Measurements from ENCODE around the gene ICAM1.

Gene ICAM1

DNA sequence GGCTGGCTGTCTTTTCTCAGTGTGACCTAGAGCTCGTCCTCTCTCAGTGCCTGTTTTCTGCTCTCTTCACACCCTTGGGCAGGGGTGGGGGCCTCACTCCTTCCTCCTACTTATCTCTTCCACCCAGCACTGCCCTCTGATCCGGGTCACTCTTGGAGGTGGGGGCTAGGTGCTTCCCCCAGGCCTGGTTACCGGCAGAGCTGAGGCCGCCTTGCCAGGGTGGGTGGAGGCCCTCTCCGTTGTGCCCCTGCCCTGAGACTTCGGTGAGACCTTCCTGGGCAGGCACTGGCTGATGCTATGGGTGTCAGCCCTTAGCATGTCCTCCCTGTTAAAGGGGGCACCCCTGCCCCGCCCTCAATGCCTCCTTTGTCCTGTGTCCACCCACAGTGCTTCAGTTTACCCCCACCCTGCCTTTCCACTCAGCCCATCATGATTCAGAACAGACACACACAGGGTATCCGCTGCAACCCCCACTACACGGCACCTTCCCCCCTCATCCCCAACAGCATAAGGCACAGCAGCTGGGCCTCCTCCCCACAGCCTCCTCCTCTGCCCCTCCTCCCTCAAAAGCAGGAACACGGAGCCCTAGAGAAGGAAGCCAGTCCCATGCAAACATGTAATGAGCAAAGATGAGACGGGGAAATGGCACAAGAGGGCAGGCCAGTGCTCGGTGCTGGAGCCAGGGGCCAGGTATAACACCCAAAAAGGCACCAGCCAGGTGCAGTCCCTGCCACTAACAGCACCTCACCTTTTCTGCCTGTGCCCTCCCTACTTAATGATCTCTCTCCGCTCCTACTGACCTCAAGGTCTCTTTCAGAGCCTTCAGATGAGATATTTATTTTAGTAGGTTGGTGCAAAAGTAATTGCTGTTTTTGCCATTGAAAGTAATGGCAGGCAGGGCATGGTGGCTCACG lies 28.9 kb downstream of the ICAM1 start:
- H3K27me3 ChIP-seq = peaks cover 27 to 58% (median 42%) of the 10 kb centered on the region in 11 experiments
- peaks cover 0 to 25% (median 0%) of the 10 kb centered on the region in 11 experiments; a peak in 4 of 22 replicates for H4K20me1 ChIP-seq
- H3K9ac ChIP-seq = peak overlapping the region in 5 of 11 experiments; percentile 1 to 49 (median 34); a peak in 7 of 22 replicates
- H3K9me3 ChIP-seq (replicated peaks in 1 of 11) = no peaks in the 10 kb centered on the region
- peak overlapping the region in 6 of 11 experiments; percentile 9 to 62 (median 36); a peak in 8 of 22 replicates for H3K27ac ChIP-seq
- H3K36me3 ChIP-seq = no peaks in the 10 kb centered on the region
- H3K4me3 ChIP-seq = no peak overlapping the region
- no peak for TF ChIP-seq Cebpa-rat (IDR thresholded peaks at IDR 0.05)
- peaks cover 35 to 65% (median 48%) of the 10 kb centered on the region in 10 experiments for H3K4me1 ChIP-seq
- peak overlapping the region; percentile 10 to 89 (median 58) for H3K4me2 ChIP-seq

DNA sequence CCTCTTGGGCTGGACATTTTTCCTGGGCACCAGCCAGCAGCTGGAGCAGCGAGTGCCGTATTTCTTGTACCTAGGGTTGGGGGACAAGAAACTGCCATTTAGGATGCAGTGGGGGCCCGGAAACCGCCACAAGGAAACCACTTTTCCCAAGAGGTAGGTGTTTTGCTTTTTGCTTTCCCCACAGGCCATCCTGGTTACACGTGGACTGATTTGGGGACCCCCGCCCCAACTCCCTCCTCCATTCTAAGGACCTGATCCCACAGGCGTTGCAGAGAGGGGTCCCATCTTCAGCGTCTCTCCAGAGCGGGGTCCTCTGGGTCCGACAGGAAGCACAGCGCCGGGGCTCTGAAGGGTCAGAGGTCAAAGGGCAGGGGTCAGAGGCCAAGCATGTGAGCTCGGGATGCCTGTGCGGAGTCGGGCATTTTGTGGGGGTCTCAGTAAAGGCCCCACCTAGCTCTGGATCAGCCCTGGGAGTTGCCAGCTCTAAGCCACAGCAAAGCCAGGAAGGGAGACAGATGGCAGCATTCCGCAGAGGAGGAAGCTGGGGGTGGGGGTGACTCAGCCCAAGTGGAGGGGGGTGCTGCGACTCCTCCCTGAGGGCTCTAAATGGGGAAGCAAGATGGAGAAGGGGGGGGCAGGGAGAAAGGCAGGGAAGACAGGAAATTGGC lies 34.4 kb downstream of the ICAM1 start:
- peak overlapping the region; percentile 7 to 64 (median 46); a peak in 17 of 20 replicates for H3K4me3 ChIP-seq
- peaks cover 54 to 87% (median 68%) of the 10 kb centered on the region in 10 experiments for H3K4me1 ChIP-seq
- peaks cover 0 to 4% (median 0%) of the 10 kb centered on the region in 11 experiments; a peak in 3 of 22 replicates for H3K36me3 ChIP-seq
- peak overlapping the region; percentile 75 to 97 (median 91) for H3K4me2 ChIP-seq
- H3K27ac ChIP-seq = peak overlapping the region; percentile 62 to 91 (median 82); a peak in 21 of 22 replicates
- no peak for TF ChIP-seq Cebpa-rat (IDR thresholded peaks at IDR 0.05)
- H3K9me3 ChIP-seq (replicated peaks in 1 of 11) = no peaks in the 10 kb centered on the region
- peak overlapping the region; percentile 55 to 79 (median 72) for H3K9ac ChIP-seq
- H4K20me1 ChIP-seq = peaks cover 0 to 19% (median 0%) of the 10 kb centered on the region in 11 experiments; a peak in 3 of 22 replicates
- H3K27me3 ChIP-seq = peaks cover 0 to 11% (median 0%) of the 10 kb centered on the region in 11 experiments; a peak in 5 of 22 replicates

DNA sequence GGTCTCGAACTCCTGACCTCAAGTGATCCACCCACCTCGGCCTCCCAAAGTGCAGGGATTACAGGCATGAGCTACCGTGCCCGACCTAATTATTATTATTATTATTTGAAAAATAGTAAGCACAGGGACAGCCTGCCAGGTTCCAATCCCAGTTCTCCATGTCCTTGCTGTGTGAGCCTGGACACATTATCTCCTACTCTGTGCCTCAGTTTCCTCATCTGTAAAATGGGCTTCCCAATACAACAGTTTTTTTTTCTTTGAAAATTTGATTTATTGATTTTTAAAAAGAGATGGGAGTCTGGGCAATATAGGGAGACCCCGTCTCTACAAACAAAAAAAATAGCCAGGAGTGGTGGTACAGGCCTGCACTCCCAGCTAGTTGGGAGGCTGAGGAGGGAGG lies 35.4 kb downstream of the ICAM1 start:
- Histone ChIP-seq H3K9ac (0 out of 22 replicates have a peak overlapping the region, but pooled peaks of 2 of the 11 experiments have one; percentile 18 to 75), H3K4me1 (peaks cover 54 to 86% (median 70%) of the 10 kb centered on the region in 10 experiments), H4K20me1 (peaks cover 0 to 20% (median 0%) of the 10 kb centered on the region in 11 experiments; a peak in 3 of 22 replicates), H3K27me3 (peaks cover 0 to 11% (median 0%) of the 10 kb centered on the region in 11 experiments; a peak in 5 of 22 replicates), H3K36me3 (peaks cover 0 to 5% (median 0%) of the 10 kb centered on the region in 11 experiments; a peak in 3 of 22 replicates), H3K27ac (peak overlapping the region in 9 of 11 experiments; percentile 62 to 91 (median 83); a peak in 17 of 22 replicates), H3K4me3 (no peak overlapping the region; a peak in 1 of 20 replicates), H3K9me3 (replicated peaks in 1 of 11) (no peaks in the 10 kb centered on the region), H3K4me2 (peak overlapping the region; percentile 75 to 97 (median 91))
- TF ChIP-seq Cebpa-rat (IDR thresholded peaks at IDR 0.05) = no peak

DNA sequence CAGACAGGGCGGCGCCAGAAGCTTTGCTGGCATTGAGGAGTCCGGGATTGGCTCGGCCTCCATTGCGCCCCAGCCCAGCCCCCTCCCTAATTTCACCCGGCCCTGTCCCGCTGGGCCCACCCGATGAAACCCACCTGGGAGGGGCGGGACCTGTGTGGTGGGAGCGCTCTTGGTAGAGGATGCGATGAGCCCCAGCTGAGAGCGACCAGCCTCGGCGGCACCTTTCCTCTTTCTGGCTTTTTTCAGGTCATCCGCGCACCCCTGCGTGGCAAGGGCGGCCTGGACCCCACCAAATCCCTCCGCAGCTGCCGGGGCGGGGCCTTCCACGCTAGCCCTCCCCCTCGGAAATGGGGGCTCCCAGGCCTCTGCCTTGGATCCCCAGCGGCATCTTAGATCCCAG lies 38.5 kb downstream of the ICAM1 start, which contains the start of gene ZGLP1:
Gene ZGLP1, minus strand, starts transcription at position 393 of the 400 bp plus-strand sequence.
- Histone ChIP-seq H4K20me1 (peaks cover 0 to 12% (median 0%) of the 10 kb centered on the region in 11 experiments; a peak in 2 of 22 replicates), H3K27ac (peak within 1 kb of the TSS in 3 of 11 experiments; percentile 2 to 43 (median 40); a peak in 5 of 22 replicates), H3K9me3 (replicated peaks in 1 of 11) (no peaks in the 10 kb centered on the region), H3K4me2 (peak within 1 kb of the TSS; percentile 44 to 93 (median 79)), H3K36me3 (peaks cover 0 to 11% (median 0%) of the 10 kb centered on the region in 11 experiments; a peak in 5 of 22 replicates), H3K4me3 (no peak within 1 kb of the TSS), H3K27me3 (peaks cover 0 to 2% (median 0%) of the 10 kb centered on the region in 11 experiments; a peak in 1 of 22 replicates), H3K4me1 (peaks cover 45 to 67% (median 58%) of the 10 kb centered on the region in 10 experiments), H3K9ac (peak within 1 kb of the TSS in 9 of 11 experiments; percentile 15 to 65 (median 42); a peak in 15 of 22 replicates)
- no peak for TF ChIP-seq Cebpa-rat (IDR thresholded peaks at IDR 0.05)

DNA sequence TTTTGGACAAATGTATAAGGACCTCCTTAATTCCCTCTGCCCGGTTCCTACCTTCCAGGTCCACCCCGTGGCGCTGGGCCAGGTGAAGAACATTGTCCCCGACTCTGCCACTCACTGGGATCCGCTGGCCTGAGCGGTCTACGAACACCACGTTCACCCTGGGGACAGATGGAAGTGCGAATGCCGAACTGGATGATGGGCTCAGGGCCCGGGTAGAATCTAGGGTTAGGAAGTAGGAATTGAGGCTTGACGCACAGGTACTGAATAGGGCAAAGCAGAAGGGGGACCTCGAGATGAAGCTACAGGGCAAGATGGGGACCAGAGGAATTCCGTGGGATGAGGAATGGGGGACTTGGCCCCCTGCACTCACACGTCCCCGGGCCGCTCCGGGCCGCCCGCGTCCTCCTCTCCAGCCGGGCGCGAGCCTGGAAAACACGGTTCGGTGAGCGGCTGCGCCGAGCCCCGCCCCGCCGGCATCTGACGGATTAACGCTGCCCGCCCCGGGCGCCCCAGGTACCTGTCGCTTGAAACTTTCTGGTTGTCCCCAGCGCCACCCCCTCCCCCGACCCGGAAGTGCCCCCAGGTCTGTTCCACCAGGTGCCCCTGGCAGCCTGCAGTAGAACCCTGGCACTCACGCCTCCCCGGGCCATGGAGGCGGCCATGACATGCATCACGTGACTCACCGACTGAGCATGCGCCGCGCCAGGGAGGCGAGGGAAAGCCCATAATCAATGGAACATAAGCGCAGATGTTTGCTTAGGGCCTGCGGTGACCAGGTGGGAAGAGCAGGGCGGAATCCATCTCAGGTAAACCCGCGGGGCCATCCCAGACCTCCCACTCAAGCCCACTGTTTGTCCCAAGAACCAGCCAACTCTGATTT lies 44.7 kb downstream of the ICAM1 start, which contains the start of gene FDX2:
Gene FDX2, minus strand, starts transcription at position 681 of the 880 bp plus-strand sequence. Its CDS starts 19 bp downstream, at position 662.
- TF ChIP-seq Cebpa-rat (IDR thresholded peaks at IDR 0.05) = no peak
- Histone ChIP-seq H3K4me3 (peak within 1 kb of the TSS; percentile 69 to 91 (median 84)), H3K27me3 (no peaks in the 10 kb centered on the region), H3K4me1 (peaks cover 12 to 30% (median 25%) of the 10 kb centered on the region in 10 experiments; a peak in 19 of 20 replicates), H3K4me2 (peak within 1 kb of the TSS; percentile 89 to 99 (median 97)), H3K27ac (peak within 1 kb of the TSS in 9 of 11 experiments; percentile 49 to 76 (median 70); a peak in 18 of 22 replicates), H4K20me1 (peaks cover 0 to 42% (median 13%) of the 10 kb centered on the region in 11 experiments; a peak in 12 of 22 replicates), H3K9me3 (replicated peaks in 1 of 11) (no peaks in the 10 kb centered on the region), H3K36me3 (peaks cover 37 to 54% (median 43%) of the 10 kb centered on the region in 11 experiments), H3K9ac (peak within 1 kb of the TSS; percentile 72 to 87 (median 79))

DNA sequence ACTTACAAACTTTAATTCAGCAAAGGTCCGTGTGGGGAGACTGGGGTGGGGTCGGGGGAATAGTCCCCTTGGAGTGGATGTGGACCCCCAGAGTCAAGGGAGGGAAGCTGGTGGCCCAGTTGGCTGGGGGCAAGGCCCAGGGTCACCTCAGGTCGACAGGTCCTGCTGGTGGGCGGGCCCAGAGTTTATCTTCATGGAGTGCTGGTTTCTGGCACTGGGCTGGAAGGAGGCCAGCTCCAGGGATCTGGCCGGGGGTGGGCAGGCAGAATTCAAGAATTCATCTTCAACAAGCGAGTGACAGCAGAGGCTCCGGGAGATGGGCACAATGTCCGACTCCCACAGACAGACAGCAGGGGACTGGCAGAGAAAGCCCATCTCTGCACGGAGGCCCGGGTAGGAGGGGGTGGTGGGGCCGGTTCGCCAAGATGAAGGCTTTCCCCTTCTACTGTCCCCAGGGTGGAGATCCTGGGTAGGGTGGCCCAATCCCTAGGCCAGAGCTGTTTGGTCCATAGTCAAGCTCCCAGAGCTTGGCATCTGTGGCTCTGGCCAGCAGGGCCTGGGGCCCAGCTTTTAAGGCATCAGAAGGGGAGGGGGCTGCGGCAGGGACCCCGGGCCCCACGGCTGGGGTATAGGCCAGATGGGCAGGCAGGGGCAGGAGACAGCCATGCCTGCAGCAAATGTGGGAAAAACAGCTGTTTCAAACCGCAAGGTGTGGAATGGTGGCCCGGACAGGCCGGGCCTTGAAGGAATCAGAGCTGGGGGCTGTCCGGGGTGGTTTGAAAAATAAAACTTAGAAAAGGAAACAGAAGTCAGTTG lies 45.5 kb downstream of the ICAM1 start:
- Histone ChIP-seq H3K4me2 (peak overlapping the region; percentile 89 to 99 (median 97); a peak in 21 of 22 replicates), H4K20me1 (peaks cover 0 to 51% (median 21%) of the 10 kb centered on the region in 11 experiments; a peak in 15 of 22 replicates), H3K36me3 (peaks cover 46 to 62% (median 52%) of the 10 kb centered on the region in 11 experiments), H3K9me3 (replicated peaks in 1 of 11) (no peaks in the 10 kb centered on the region), H3K4me1 (peaks cover 11 to 26% (median 20%) of the 10 kb centered on the region in 10 experiments; a peak in 19 of 20 replicates), H3K27me3 (no peaks in the 10 kb centered on the region), H3K4me3 (peak overlapping the region in 8 of 10 experiments; percentile 81 to 91 (median 85); a peak in 8 of 20 replicates), H3K27ac (peak overlapping the region in 4 of 11 experiments; percentile 62 to 76 (median 70); a peak in 3 of 22 replicates), H3K9ac (peak overlapping the region in 7 of 11 experiments; percentile 75 to 87 (median 79); a peak in 13 of 22 replicates)
- no peak for TF ChIP-seq Cebpa-rat (IDR thresholded peaks at IDR 0.05)
